Measurements from ENCODE around the gene VAMP2. TPM values are rescaled to one million over a fixed set of nuclear protein-coding genes. Genes with fewer than 3 reads are reported as not detected.

Gene VAMP2
- total RNA-seq, 2 donors from 2014 or later, result 32.1 to 32.2 TPM

GRCh38 chr17:8143581-8144400 lies 19.0 kb downstream of the VAMP2 start:
- Mint-ChIP-seq H3K36me3 (ENCODE audit: low read depth) (peaks cover 66% of the 10 kb centered on the region), H3K27ac (no peak overlapping the region), H3K27me3 (ENCODE audit: insufficient read depth) (no peaks in the 10 kb centered on the region), H3K4me3 (no peak overlapping the region), H3K4me1 (no peaks in the 10 kb centered on the region), H3K9me3 (no peaks in the 10 kb centered on the region)
- H3K4me1 ChIP-seq (ENCODE audit: control insufficient read depth, insufficient read depth, low read length), result no peaks in the 10 kb centered on the region
- WGBS, 2 experiments (ENCODE audit: insufficient coverage in 1 of 2, insufficient read length in 1 of 2), result 93 to 94% methylated on average over 12 to 22 of the region's 22 CpGs
- no peak overlapping the region for H3K27ac ChIP-seq (ENCODE audit: low read depth, low read length)
- H3K27me3 ChIP-seq (ENCODE audit: control insufficient read depth, insufficient read depth, low read length, poor library complexity, severe bottlenecking), result no peaks in the 10 kb centered on the region
- peaks cover 64% of the 10 kb centered on the region for H3K36me3 ChIP-seq (ENCODE audit: control insufficient read depth, insufficient read depth, low read length)
- H3K9ac ChIP-seq (ENCODE audit: extremely low read depth, low read length, poor library complexity, severe bottlenecking), result no peak overlapping the region
- TF ChIP-seq CTCF (conservative IDR thresholded peaks at IDR 0.05), result no peak
- peak; percentile 42 for DNase-seq
- no peak overlapping the region for H3K4me3 ChIP-seq (ENCODE audit: low read length)
- no peaks in the 10 kb centered on the region for H3K9me3 ChIP-seq (ENCODE audit: control insufficient read depth, low read length)

GRCh38 chr17:8142887-8143580 lies 19.7 kb downstream of the VAMP2 start:
- Histone ChIP-seq H3K9me3 (ENCODE audit: control insufficient read depth, low read length) (no peaks in the 10 kb centered on the region), H3K9ac (ENCODE audit: extremely low read depth, low read length, poor library complexity, severe bottlenecking) (no peak overlapping the region), H3K4me3 (ENCODE audit: low read length) (no peak overlapping the region), H3K4me1 (ENCODE audit: control insufficient read depth, insufficient read depth, low read length) (no peaks in the 10 kb centered on the region), H3K27ac (ENCODE audit: low read depth, low read length) (no peak overlapping the region), H3K27me3 (ENCODE audit: control insufficient read depth, insufficient read depth, low read length, poor library complexity, severe bottlenecking) (no peaks in the 10 kb centered on the region), H3K36me3 (ENCODE audit: control insufficient read depth, insufficient read depth, low read length) (peaks cover 58% of the 10 kb centered on the region)
- WGBS, 2 experiments (ENCODE audit: insufficient coverage in 1 of 2, insufficient read length in 1 of 2), result 92 to 97% methylated on average over 3 to 14 of the region's 15 CpGs
- H3K36me3 Mint-ChIP-seq (ENCODE audit: low read depth), result peaks cover 60% of the 10 kb centered on the region
- H3K27me3 Mint-ChIP-seq (ENCODE audit: insufficient read depth), result no peaks in the 10 kb centered on the region
- no peak overlapping the region for H3K27ac Mint-ChIP-seq
- H3K4me1 Mint-ChIP-seq, result no peaks in the 10 kb centered on the region
- no peaks in the 10 kb centered on the region for H3K9me3 Mint-ChIP-seq
- no peak for TF ChIP-seq CTCF (conservative IDR thresholded peaks at IDR 0.05)
- H3K4me3 Mint-ChIP-seq, result no peak overlapping the region
- DNase-seq, result peak; percentile 44

GRCh38 chr17:8142158-8142886 lies 20.4 kb downstream of the VAMP2 start:
- peaks cover 2% of the 10 kb centered on the region for H3K27me3 ChIP-seq (ENCODE audit: control insufficient read depth, insufficient read depth, low read length, poor library complexity, severe bottlenecking)
- Mint-ChIP-seq H3K9me3 (no peaks in the 10 kb centered on the region), H3K27me3 (ENCODE audit: insufficient read depth) (no peaks in the 10 kb centered on the region), H3K27ac (no peak overlapping the region), H3K36me3 (ENCODE audit: low read depth) (peaks cover 54% of the 10 kb centered on the region), H3K4me1 (no peaks in the 10 kb centered on the region), H3K4me3 (no peak overlapping the region)
- 94 to 98% methylated on average over 8 to 23 of the region's 23 CpGs for WGBS, 2 experiments (ENCODE audit: insufficient coverage in 1 of 2, insufficient read length in 1 of 2)
- TF ChIP-seq CTCF (conservative IDR thresholded peaks at IDR 0.05), result no peak
- peaks cover 51% of the 10 kb centered on the region for H3K36me3 ChIP-seq (ENCODE audit: control insufficient read depth, insufficient read depth, low read length)
- H3K4me3 ChIP-seq (ENCODE audit: low read length), result no peak overlapping the region
- no peak overlapping the region for H3K27ac ChIP-seq (ENCODE audit: low read depth, low read length)
- H3K9ac ChIP-seq (ENCODE audit: extremely low read depth, low read length, poor library complexity, severe bottlenecking), result no peak overlapping the region
- peak; percentile 49 for DNase-seq
- no peaks in the 10 kb centered on the region for H3K9me3 ChIP-seq (ENCODE audit: control insufficient read depth, low read length)
- H3K4me1 ChIP-seq (ENCODE audit: control insufficient read depth, insufficient read depth, low read length), result no peaks in the 10 kb centered on the region

Data from endodermal cell (in vitro differentiated cells).